Measurements from ENCODE around the gene AHRR.

Gene AHRR

GRCh38 chr5:474840-475661 lies 153.5 kb downstream of the AHRR start:
- H3K36me3 Mint-ChIP-seq (ENCODE audit: insufficient read depth) = peaks cover 10% of the 10 kb centered on the region
- H3K9me3 Mint-ChIP-seq = no peaks in the 10 kb centered on the region
- peaks cover 17 to 20% of the 10 kb centered on the region in 2 donors for H3K4me1 Mint-ChIP-seq (ENCODE audit: low read depth in 2 of 2)
- no peak overlapping the region for H3K27ac Mint-ChIP-seq
- DNase-seq (no peak), ATAC-seq (replicated peaks) (no peak)
- H3K27me3 Mint-ChIP-seq = peaks cover 18 to 60% of the 10 kb centered on the region in 2 donors
- H3K4me3 Mint-ChIP-seq = peak overlapping the region; percentile 82 to 84

- DNase-seq = no peak
- H3K36me3 Mint-ChIP-seq (ENCODE audit: insufficient read depth) = peaks cover 10% of the 10 kb centered on the region
Observed at GRCh38 chr5:475704-476101, 154.2 kb downstream of the AHRR start.

GRCh38 chr5:476102-476813 lies 154.7 kb downstream of the AHRR start:
- Mint-ChIP-seq H3K4me3 (peak overlapping the region in 1 of 2 donors; percentile 36), H3K27ac (no peak overlapping the region), H3K36me3 (ENCODE audit: insufficient read depth) (peaks cover 10% of the 10 kb centered on the region), H3K4me1 (ENCODE audit: low read depth in 2 of 2) (peaks cover 15% of the 10 kb centered on the region in 2 donors), H3K9me3 (no peaks in the 10 kb centered on the region), H3K27me3 (peaks cover 20 to 70% of the 10 kb centered on the region in 2 donors)
- ATAC-seq (replicated peaks) (no peak), DNase-seq (no peak)

More at GRCh38 chr5:475704-476101, 154.2 kb downstream of the AHRR start:
- Mint-ChIP-seq H3K27ac (no peak overlapping the region), H3K9me3 (no peaks in the 10 kb centered on the region), H3K4me3 (peak overlapping the region; percentile 25 to 54), H3K27me3 (peaks cover 20 to 66% of the 10 kb centered on the region in 2 donors), H3K4me1 (ENCODE audit: low read depth in 2 of 2) (peaks cover 15 to 18% of the 10 kb centered on the region in 2 donors)
- ATAC-seq (replicated peaks) = no peak

- H3K27ac Mint-ChIP-seq = peak overlapping the region in 1 of 2 donors; percentile 49
- peaks cover 9% of the 10 kb centered on the region for H3K36me3 Mint-ChIP-seq (ENCODE audit: insufficient read depth)
- peaks cover 12% of the 10 kb centered on the region in 2 donors for H3K4me1 Mint-ChIP-seq (ENCODE audit: low read depth in 2 of 2)
- no peak for DNase-seq
- peak overlapping the region in 1 of 2 donors; percentile 36 for H3K4me3 Mint-ChIP-seq
- H3K27me3 Mint-ChIP-seq = peaks cover 20 to 74% of the 10 kb centered on the region in 2 donors
- no peak for ATAC-seq (replicated peaks)
- H3K9me3 Mint-ChIP-seq = no peaks in the 10 kb centered on the region
Observed at GRCh38 chr5:476814-477175, 155.3 kb downstream of the AHRR start.

GRCh38 chr5:477247-477646 lies 155.7 kb downstream of the AHRR start:
- Mint-ChIP-seq H3K27ac (peak overlapping the region in 1 of 2 donors; percentile 49), H3K9me3 (no peaks in the 10 kb centered on the region), H3K36me3 (ENCODE audit: insufficient read depth) (peaks cover 5% of the 10 kb centered on the region), H3K4me3 (no peak overlapping the region), H3K27me3 (peaks cover 20 to 74% of the 10 kb centered on the region in 2 donors), H3K4me1 (ENCODE audit: low read depth in 2 of 2) (peaks cover 9% of the 10 kb centered on the region in 2 donors)
- ATAC-seq (replicated peaks) (no peak), DNase-seq (no peak)

- ATAC-seq (replicated peaks) (no peak), DNase-seq (no peak)
- Mint-ChIP-seq H3K9me3 (no peaks in the 10 kb centered on the region), H3K36me3 (ENCODE audit: insufficient read depth) (peaks cover 5% of the 10 kb centered on the region), H3K27me3 (peaks cover 20 to 74% of the 10 kb centered on the region in 2 donors), H3K4me1 (ENCODE audit: low read depth in 2 of 2) (peaks cover 9% of the 10 kb centered on the region in 2 donors), H3K4me3 (no peak overlapping the region), H3K27ac (no peak overlapping the region)
Observed at GRCh38 chr5:477871-478270, 156.4 kb downstream of the AHRR start.

GRCh38 chr5:478369-478981 lies 157.0 kb downstream of the AHRR start:
- no peak for ATAC-seq (replicated peaks)
- peaks cover 9% of the 10 kb centered on the region in 2 donors for H3K4me1 Mint-ChIP-seq (ENCODE audit: low read depth in 2 of 2)

GRCh38 chr5:478982-479535 lies 157.5 kb downstream of the AHRR start:
- no peaks in the 10 kb centered on the region for H3K9me3 Mint-ChIP-seq
- peaks cover 15 to 67% of the 10 kb centered on the region in 2 donors for H3K27me3 Mint-ChIP-seq
- ATAC-seq (replicated peaks) (no peak), DNase-seq (no peak)
- H3K4me3 Mint-ChIP-seq = no peak overlapping the region
- H3K27ac Mint-ChIP-seq = no peak overlapping the region
- H3K4me1 Mint-ChIP-seq (ENCODE audit: low read depth in 2 of 2) = peaks cover 4 to 6% of the 10 kb centered on the region in 2 donors
- no peaks in the 10 kb centered on the region for H3K36me3 Mint-ChIP-seq (ENCODE audit: insufficient read depth)

More at GRCh38 chr5:478369-478981, 157.0 kb downstream of the AHRR start:
- Mint-ChIP-seq H3K27me3 (peaks cover 20 to 73% of the 10 kb centered on the region in 2 donors), H3K27ac (no peak overlapping the region), H3K4me3 (no peak overlapping the region), H3K9me3 (no peaks in the 10 kb centered on the region), H3K36me3 (ENCODE audit: insufficient read depth) (peaks cover 5% of the 10 kb centered on the region)
- DNase-seq = no peak

- Mint-ChIP-seq H3K9me3 (no peaks in the 10 kb centered on the region), H3K4me1 (ENCODE audit: low read depth in 2 of 2) (peaks cover 1 to 4% of the 10 kb centered on the region in 2 donors), H3K36me3 (ENCODE audit: insufficient read depth) (no peaks in the 10 kb centered on the region), H3K27me3 (peaks cover 15 to 64% of the 10 kb centered on the region in 2 donors), H3K27ac (no peak overlapping the region), H3K4me3 (no peak overlapping the region)
- DNase-seq = no peak
- no peak for ATAC-seq (replicated peaks)
Observed at GRCh38 chr5:479566-480319, 158.2 kb downstream of the AHRR start.

- Mint-ChIP-seq H3K27ac (no peak overlapping the region), H3K4me3 (no peak overlapping the region), H3K4me1 (ENCODE audit: low read depth in 2 of 2) (peaks cover 0 to 2% of the 10 kb centered on the region in 2 donors), H3K9me3 (no peaks in the 10 kb centered on the region), H3K36me3 (ENCODE audit: insufficient read depth) (no peaks in the 10 kb centered on the region), H3K27me3 (peaks cover 15 to 57% of the 10 kb centered on the region in 2 donors)
- DNase-seq (no peak), ATAC-seq (replicated peaks) (no peak)
Observed at GRCh38 chr5:481347-481746, 159.8 kb downstream of the AHRR start.

GRCh38 chr5:482021-482420 lies 160.5 kb downstream of the AHRR start:
- ATAC-seq (replicated peaks) (no peak), DNase-seq (no peak)
- Mint-ChIP-seq H3K4me3 (no peak overlapping the region), H3K27me3 (peaks cover 15 to 50% of the 10 kb centered on the region in 2 donors), H3K36me3 (ENCODE audit: insufficient read depth) (no peaks in the 10 kb centered on the region), H3K27ac (no peak overlapping the region), H3K9me3 (no peaks in the 10 kb centered on the region), H3K4me1 (ENCODE audit: low read depth in 2 of 2) (peaks cover 0 to 3% of the 10 kb centered on the region in 2 donors)

GRCh38 chr5:482506-482905 lies 161.0 kb downstream of the AHRR start:
- no peaks in the 10 kb centered on the region for H3K9me3 Mint-ChIP-seq
- no peak overlapping the region for H3K4me3 Mint-ChIP-seq
- ATAC-seq (replicated peaks) (no peak), DNase-seq (no peak)
- peaks cover 0 to 3% of the 10 kb centered on the region in 2 donors for H3K4me1 Mint-ChIP-seq (ENCODE audit: low read depth in 2 of 2)
- no peaks in the 10 kb centered on the region for H3K36me3 Mint-ChIP-seq (ENCODE audit: insufficient read depth)
- H3K27ac Mint-ChIP-seq = no peak overlapping the region
- H3K27me3 Mint-ChIP-seq = peaks cover 10 to 45% of the 10 kb centered on the region in 2 donors
